ENCODE data around the gene KLK2. TPM values are rescaled to one million over a fixed set of nuclear protein-coding genes. Genes with fewer than 3 reads are reported as not detected.

KLK2 gene
- total RNA-seq (2013) = not detected
- not detected for polyA plus RNA-seq
- not detected in 2 replicates for polyA minus RNA-seq
- total RNA-seq = 0 to 0.92 (median 0.04) reads per million in 11 experiments

DNA sequence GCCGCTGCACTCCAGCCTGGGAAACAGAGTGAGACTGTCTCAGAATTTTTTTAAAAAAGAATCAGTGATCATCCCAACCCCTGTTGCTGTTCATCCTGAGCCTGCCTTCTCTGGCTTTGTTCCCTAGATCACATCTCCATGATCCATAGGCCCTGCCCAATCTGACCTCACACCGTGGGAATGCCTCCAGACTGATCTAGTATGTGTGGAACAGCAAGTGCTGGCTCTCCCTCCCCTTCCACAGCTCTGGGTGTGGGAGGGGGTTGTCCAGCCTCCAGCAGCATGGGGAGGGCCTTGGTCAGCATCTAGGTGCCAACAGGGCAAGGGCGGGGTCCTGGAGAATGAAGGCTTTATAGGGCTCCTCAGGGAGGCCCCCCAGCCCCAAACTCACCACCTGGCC is at the start of gene KLK2:
TSS of gene KLK2 (plus strand) at position 384 of the 400 bp plus-strand sequence. CDS start 35 bp downstream, outside the sequence.
- TF ChIP-seq CTCF (IDR thresholded peaks at IDR 0.05) = no peak
- intact Hi-C loops (cut with micrococcal nuclease) = no loop called here
- Histone ChIP-seq H3K4me1 (ENCODE audit: control insufficient read depth in 1 of 2, insufficient read depth in 2 of 2, low read length in 2 of 2) (no peaks in the 10 kb centered on the region), H3K79me2 (ENCODE audit: insufficient read depth, low read length) (no peaks in the 10 kb centered on the region), H3K9ac (ENCODE audit: insufficient read depth, low read length, poor library complexity, severe bottlenecking) (no peak within 1 kb of the TSS), H3K4me3 (replicated peaks in 1 of 3; ENCODE audit: low read depth in 2 of 3, low read length in 3 of 3) (no peak within 1 kb of the TSS), H2AFZ (ENCODE audit: insufficient read depth, low read depth, low read length, poor library complexity, severe bottlenecking) (no peak within 1 kb of the TSS), H3K27me3 (ENCODE audit: control insufficient read depth in 2 of 2, insufficient read depth in 2 of 2, low read length in 2 of 2) (peaks cover 0 to 3% of the 10 kb centered on the region in 2 donors), H3K9me3 (replicated peaks in 1 of 2; ENCODE audit: control insufficient read depth in 1 of 2, insufficient read depth in 1 of 2, low read length in 2 of 2) (no peaks in the 10 kb centered on the region), H3K27ac (ENCODE audit: low read depth in 1 of 2, low read length in 2 of 2) (no peak within 1 kb of the TSS), H4K20me1 (ENCODE audit: insufficient read depth, low read length) (no peaks in the 10 kb centered on the region), H3K4me2 (replicated peaks; ENCODE audit: extremely low read depth, low read length, poor library complexity, severe bottlenecking) (no peak within 1 kb of the TSS), H3K36me3 (replicated peaks in 1 of 2; ENCODE audit: control insufficient read depth in 1 of 2, insufficient read depth in 2 of 2, low read length in 2 of 2) (no peaks in the 10 kb centered on the region)
- Mint-ChIP-seq H3K27ac (no peak within 1 kb of the TSS), H3K36me3 (no peaks in the 10 kb centered on the region), H3K4me1 (no peaks in the 10 kb centered on the region), H3K27me3 (ENCODE audit: low read depth in 3 of 3) (peaks cover 3 to 12% (median 10%) of the 10 kb centered on the region in 3 donors), H3K4me3 (no peak within 1 kb of the TSS), H3K9me3 (peaks cover 0 to 2% (median 0%) of the 10 kb centered on the region in 7 donors)
- DNase-seq = no peak
- WGBS (ENCODE audit: insufficient coverage) = 80% methylated on average over 1 of the region's 3 CpGs

DNA sequence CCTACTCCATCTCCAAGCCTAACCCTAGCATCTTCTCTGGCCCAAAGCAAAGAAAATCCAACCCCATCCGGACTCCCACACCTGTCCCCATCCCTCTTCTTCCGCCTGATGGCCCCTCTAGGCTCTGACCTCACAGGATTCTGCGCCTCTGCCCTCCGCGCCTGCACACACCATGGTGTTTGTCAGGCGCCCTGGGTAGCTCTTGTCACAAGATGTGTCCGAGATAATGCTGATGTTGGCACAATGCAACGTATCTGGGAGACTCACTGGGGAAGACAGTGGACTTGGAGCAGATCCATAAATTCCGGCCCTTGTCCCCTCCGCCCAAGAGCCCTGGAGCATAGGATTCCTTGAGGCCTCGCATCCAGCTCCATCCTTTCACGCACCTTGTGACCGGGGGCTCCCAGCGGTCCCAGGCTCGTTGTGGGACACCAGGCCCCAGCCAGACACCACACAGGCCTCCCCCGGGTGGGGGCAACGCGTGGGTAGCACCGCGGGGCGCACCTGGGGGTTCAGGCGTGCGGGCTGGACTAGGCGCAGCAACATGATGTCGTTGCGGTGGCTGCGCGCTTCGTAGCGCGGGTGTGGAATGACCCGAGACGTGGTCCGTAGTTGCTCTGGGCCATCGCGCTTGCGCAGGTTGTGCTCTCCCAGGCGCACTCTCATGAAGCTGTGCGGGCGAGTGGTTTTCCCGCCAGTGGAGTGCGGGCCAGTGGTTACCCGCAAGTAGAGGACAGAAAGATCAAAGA is 46.6 kb upstream of the KLK2 start:
- H3K9me3 Mint-ChIP-seq = peaks cover 0 to 6% (median 1%) of the 10 kb centered on the region in 7 donors
- no peaks in the 10 kb centered on the region for H3K79me2 ChIP-seq (ENCODE audit: insufficient read depth, low read length)
- WGBS (ENCODE audit: insufficient coverage) = 72% methylated on average over 43 of the region's 43 CpGs
- intact Hi-C loops (cut with micrococcal nuclease) = no loop called here
- H3K4me3 ChIP-seq (replicated peaks in 1 of 3; ENCODE audit: low read depth in 2 of 3, low read length in 3 of 3) = no peak overlapping the region
- H3K27me3 ChIP-seq (ENCODE audit: control insufficient read depth in 2 of 2, insufficient read depth in 2 of 2, low read length in 2 of 2) = peaks cover 0 to 4% of the 10 kb centered on the region in 2 donors
- no peaks in the 10 kb centered on the region for H3K9me3 ChIP-seq (replicated peaks in 1 of 2; ENCODE audit: control insufficient read depth in 1 of 2, insufficient read depth in 1 of 2, low read length in 2 of 2)
- DNase-seq = no peak
- no peak for TF ChIP-seq CTCF (IDR thresholded peaks at IDR 0.05)
- no peak overlapping the region for H2AFZ ChIP-seq (ENCODE audit: insufficient read depth, low read depth, low read length, poor library complexity, severe bottlenecking)
- no peaks in the 10 kb centered on the region for H3K36me3 Mint-ChIP-seq
- H3K4me1 Mint-ChIP-seq = no peaks in the 10 kb centered on the region
- H3K4me3 Mint-ChIP-seq = no peak overlapping the region
- peaks cover 26 to 33% (median 30%) of the 10 kb centered on the region in 3 donors for H3K27me3 Mint-ChIP-seq (ENCODE audit: low read depth in 3 of 3)
- no peaks in the 10 kb centered on the region for H3K36me3 ChIP-seq (replicated peaks in 1 of 2; ENCODE audit: control insufficient read depth in 1 of 2, insufficient read depth in 2 of 2, low read length in 2 of 2)
- no peak overlapping the region for H3K27ac Mint-ChIP-seq
- H3K9ac ChIP-seq (ENCODE audit: insufficient read depth, low read length, poor library complexity, severe bottlenecking) = no peak overlapping the region
- no peak overlapping the region for H3K4me2 ChIP-seq (replicated peaks; ENCODE audit: extremely low read depth, low read length, poor library complexity, severe bottlenecking)
- no peaks in the 10 kb centered on the region for H3K4me1 ChIP-seq (ENCODE audit: control insufficient read depth in 1 of 2, insufficient read depth in 2 of 2, low read length in 2 of 2)
- no peak overlapping the region for H3K27ac ChIP-seq (ENCODE audit: low read depth in 1 of 2, low read length in 2 of 2)
- no peaks in the 10 kb centered on the region for H4K20me1 ChIP-seq (ENCODE audit: insufficient read depth, low read length)

Data from CD14-positive monocyte (primary cell).